ENCODE results near the gene PNPLA6.

DNA sequence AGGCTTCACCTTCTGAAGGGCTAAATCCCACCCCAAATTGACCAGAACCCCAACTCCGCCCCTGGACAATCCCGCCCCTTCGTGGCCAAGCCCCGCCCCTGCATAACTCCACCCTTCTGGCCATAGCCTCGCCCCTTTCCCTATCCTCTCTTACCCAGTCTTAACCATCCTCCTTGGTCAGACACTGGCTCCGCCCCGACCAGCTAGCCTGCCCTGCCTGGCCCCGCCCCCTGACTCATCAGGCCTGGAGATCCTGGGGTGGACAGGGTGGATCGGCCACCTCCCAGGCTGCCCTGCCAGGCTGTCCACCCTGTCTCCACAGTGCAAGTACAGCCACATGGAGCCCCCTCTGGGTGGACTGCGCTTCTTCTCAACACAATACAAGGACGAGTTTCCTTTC lies 27.6 kb upstream of the PNPLA6 start:
- TF ChIP-seq, protein P1, sequence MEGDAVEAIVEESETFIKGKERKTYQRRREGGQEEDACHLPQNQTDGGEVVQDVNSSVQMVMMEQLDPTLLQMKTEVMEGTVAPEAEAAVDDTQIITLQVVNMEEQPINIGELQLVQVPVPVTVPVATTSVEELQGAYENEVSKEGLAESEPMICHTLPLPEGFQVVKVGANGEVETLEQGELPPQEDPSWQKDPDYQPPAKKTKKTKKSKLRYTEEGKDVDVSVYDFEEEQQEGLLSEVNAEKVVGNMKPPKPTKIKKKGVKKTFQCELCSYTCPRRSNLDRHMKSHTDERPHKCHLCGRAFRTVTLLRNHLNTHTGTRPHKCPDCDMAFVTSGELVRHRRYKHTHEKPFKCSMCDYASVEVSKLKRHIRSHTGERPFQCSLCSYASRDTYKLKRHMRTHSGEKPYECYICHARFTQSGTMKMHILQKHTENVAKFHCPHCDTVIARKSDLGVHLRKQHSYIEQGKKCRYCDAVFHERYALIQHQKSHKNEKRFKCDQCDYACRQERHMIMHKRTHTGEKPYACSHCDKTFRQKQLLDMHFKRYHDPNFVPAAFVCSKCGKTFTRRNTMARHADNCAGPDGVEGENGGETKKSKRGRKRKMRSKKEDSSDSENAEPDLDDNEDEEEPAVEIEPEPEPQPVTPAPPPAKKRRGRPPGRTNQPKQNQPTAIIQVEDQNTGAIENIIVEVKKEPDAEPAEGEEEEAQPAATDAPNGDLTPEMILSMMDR (IDR thresholded peaks at IDR 0.05), result no peak
- TF ChIP-seq POLR2A (IDR thresholded peaks at IDR 0.05), result no peak

All from right lobe of liver (tissue), 4 donors.